ENCODE data around the gene ANKRD65. TPM values are rescaled to one million over a fixed set of nuclear protein-coding genes. Genes with fewer than 3 reads are reported as not detected.
"Not testable (repeated sequence)": the region's sequence is repeated elsewhere in the genome, so short reads cannot be mapped to it uniquely, and the experiment has no call there.

Gene ANKRD65
- total RNA-seq, 1 experiment from 2014 or later: 1.4 TPM

- Mint-ChIP-seq H3K4me1 (ENCODE audit: insufficient read depth, unreplicated experiment) (peaks cover 7% of the 10 kb centered on the region), H3K27me3 (ENCODE audit: insufficient read depth, unreplicated experiment) (no peaks in the 10 kb centered on the region), H3K27ac (ENCODE audit: low read depth, unreplicated experiment) (no peak overlapping the region), H3K36me3 (ENCODE audit: insufficient read depth, unreplicated experiment) (peaks cover 25% of the 10 kb centered on the region), H3K9me3 (ENCODE audit: unreplicated experiment) (no peaks in the 10 kb centered on the region), H3K4me3 (ENCODE audit: unreplicated experiment) (peak overlapping the region; percentile 23)
- ChIA-PET POLR2A (interaction anchor here (0.6 to 1.5 kb wide), 7 partner anchors 19 to 67 kb away, joined by 3 to 5 read pairs (median 4); partner anchors contain the start of gene ANKRD65), CTCF (interaction anchor here (0.6 to 1.9 kb wide), 24 partner anchors 8 to 1003 kb away, joined by 3 to 9 read pairs (median 4); no protein-coding TSS in a partner anchor)
- intact Hi-C loops (cut with micrococcal nuclease): loop anchor here (10.0 kb wide), 1 partner anchor 133 kb away; no protein-coding TSS in a partner anchor
- peak; percentile 53 for DNase-seq (ENCODE audit: unreplicated experiment)
- peak; percentile 89 for TF ChIP-seq CTCF (IDR thresholded peaks at IDR 0.05; ENCODE audit: unreplicated experiment)
- no TSS peak for BruUV-seq (replicated peaks)
Measured at GRCh38 chr1:1371746-1372711, 49.0 kb downstream of the ANKRD65 start.

GRCh38 chr1:1371364-1371745 is 49.7 kb downstream of the ANKRD65 start:
- intact Hi-C loops (cut with micrococcal nuclease): loop anchor here (10.0 kb wide), 1 partner anchor 133 kb away; no protein-coding TSS in a partner anchor
- H3K4me3 Mint-ChIP-seq (ENCODE audit: unreplicated experiment): no peak overlapping the region

GRCh38 chr1:1370771-1371300 is 50.2 kb downstream of the ANKRD65 start:
- Mint-ChIP-seq H3K9me3 (ENCODE audit: unreplicated experiment) (no peaks in the 10 kb centered on the region), H3K4me3 (ENCODE audit: unreplicated experiment) (no peak overlapping the region), H3K36me3 (ENCODE audit: insufficient read depth, unreplicated experiment) (peaks cover 25% of the 10 kb centered on the region), H3K4me1 (ENCODE audit: insufficient read depth, unreplicated experiment) (no peaks in the 10 kb centered on the region), H3K27me3 (ENCODE audit: insufficient read depth, unreplicated experiment) (no peaks in the 10 kb centered on the region), H3K27ac (ENCODE audit: low read depth, unreplicated experiment) (no peak overlapping the region)
- TF ChIP-seq CTCF (IDR thresholded peaks at IDR 0.05; ENCODE audit: unreplicated experiment): no peak
- intact Hi-C loops (cut with micrococcal nuclease): loop anchor here (10.0 kb wide), 1 partner anchor 134 kb away; no protein-coding TSS in a partner anchor
- no peak for DNase-seq (ENCODE audit: unreplicated experiment)
- no TSS peak for BruUV-seq (replicated peaks)
- POLR2A ChIA-PET: interaction anchor here (0.6 to 1.6 kb wide), 5 partner anchors 18 to 277 kb away, joined by 4 to 6 read pairs (median 5); no protein-coding TSS in a partner anchor
- CTCF ChIA-PET: interaction anchor here (0.6 to 1.9 kb wide), 7 partner anchors 17 to 248 kb away, joined by 3 to 9 read pairs (median 4); no protein-coding TSS in a partner anchor

More at GRCh38 chr1:1371364-1371745, 49.7 kb downstream of the ANKRD65 start:
- no peaks in the 10 kb centered on the region for H3K9me3 Mint-ChIP-seq (ENCODE audit: unreplicated experiment)
- ChIA-PET CTCF (interaction anchor here (0.6 to 1.9 kb wide), 15 partner anchors 18 to 1003 kb away, joined by 3 to 9 read pairs (median 5); no protein-coding TSS in a partner anchor), POLR2A (interaction anchor here (0.6 to 1.5 kb wide), 6 partner anchors 18 to 66 kb away, joined by 3 to 5 read pairs (median 4); partner anchors contain the start of gene ANKRD65)
- no peak for TF ChIP-seq CTCF (IDR thresholded peaks at IDR 0.05; ENCODE audit: unreplicated experiment)
- BruUV-seq (replicated peaks): no TSS peak
- DNase-seq (ENCODE audit: unreplicated experiment): no peak
- H3K27me3 Mint-ChIP-seq (ENCODE audit: insufficient read depth, unreplicated experiment): no peaks in the 10 kb centered on the region
- H3K36me3 Mint-ChIP-seq (ENCODE audit: insufficient read depth, unreplicated experiment): peaks cover 25% of the 10 kb centered on the region
- H3K4me1 Mint-ChIP-seq (ENCODE audit: insufficient read depth, unreplicated experiment): peaks cover under 1% of the 10 kb centered on the region
- no peak overlapping the region for H3K27ac Mint-ChIP-seq (ENCODE audit: low read depth, unreplicated experiment)

- POLR2A ChIA-PET: interaction anchor here (0.6 to 1.6 kb wide), 3 partner anchors 18 to 276 kb away, joined by 4 to 6 read pairs (median 5); no protein-coding TSS in a partner anchor
- intact Hi-C loops (cut with micrococcal nuclease): loop anchor here (10.0 kb wide), 1 partner anchor 135 kb away; no protein-coding TSS in a partner anchor
- not testable (repeated sequence) for H3K9me3 Mint-ChIP-seq (ENCODE audit: unreplicated experiment); H3K4me3 Mint-ChIP-seq (ENCODE audit: unreplicated experiment); H3K4me1 Mint-ChIP-seq (ENCODE audit: insufficient read depth, unreplicated experiment); DNase-seq (ENCODE audit: unreplicated experiment); BruUV-seq (replicated peaks); H3K27me3 Mint-ChIP-seq (ENCODE audit: insufficient read depth, unreplicated experiment); H3K27ac Mint-ChIP-seq (ENCODE audit: low read depth, unreplicated experiment)
- CTCF ChIA-PET: interaction anchor here (0.6 to 0.7 kb wide), 2 partner anchors 80 to 147 kb away, joined by 3 to 4 read pairs; no protein-coding TSS in a partner anchor
- peaks cover 21% of the 10 kb centered on the region for H3K36me3 Mint-ChIP-seq (ENCODE audit: insufficient read depth, unreplicated experiment)
Measured at GRCh38 chr1:1370094-1370493, 51.0 kb downstream of the ANKRD65 start.

Other genes starting within 250 kb of the ANKRD65 start
- not detected in 2 replicates for gene TTLL10, start 247.4 kb downstream of the ANKRD65 start, total RNA-seq (2022)
- not detected in 2 replicates for gene TNFRSF18, start 214.7 kb downstream of the ANKRD65 start, total RNA-seq (2022)
- not detected in 2 replicates for gene TNFRSF4, start 207.1 kb downstream of the ANKRD65 start, total RNA-seq (2022)
- gene SDF4, start 189.3 kb downstream of the ANKRD65 start, total RNA-seq (2022): 122 and 127 TPM in 2 replicates
- gene B3GALT6, start 189.0 kb downstream of the ANKRD65 start, total RNA-seq (2022): 24.6 and 31.5 TPM in 2 replicates
- 1.5 and 3.3 TPM in 2 replicates for gene C1QTNF12, start 174.6 kb downstream of the ANKRD65 start, total RNA-seq (2022)
- 62.1 and 70.5 TPM in 2 replicates for gene UBE2J2, start 147.4 kb downstream of the ANKRD65 start, total RNA-seq (2022)
- 1.8 and 2.2 TPM in 2 replicates for gene SCNN1D, start 140.8 kb downstream of the ANKRD65 start, total RNA-seq (2022)
- 31.5 and 33.5 TPM in 2 replicates for gene ACAP3, start 113.3 kb downstream of the ANKRD65 start, total RNA-seq (2022)
- gene PUSL1, start 112.7 kb downstream of the ANKRD65 start, total RNA-seq (2022): 15.9 and 27.4 TPM in 2 replicates
- gene INTS11, start 96.6 kb downstream of the ANKRD65 start, total RNA-seq (2022): 122 and 129 TPM in 2 replicates
- 19.3 and 21.0 TPM in 2 replicates for gene CPTP, start 96.5 kb downstream of the ANKRD65 start, total RNA-seq (2022)
- 0.17 TPM in 1 of 2 replicates, not detected in the other for gene TAS1R3, start 90.0 kb downstream of the ANKRD65 start, total RNA-seq (2022)
- 96.2 and 113 TPM in 2 replicates for gene DVL1, start 71.9 kb downstream of the ANKRD65 start, total RNA-seq (2022)
- gene MXRA8, start 62.7 kb downstream of the ANKRD65 start, total RNA-seq (2022): not detected in 2 replicates
- 120 and 148 TPM in 2 replicates for gene AURKAIP1, start 46.1 kb downstream of the ANKRD65 start, total RNA-seq (2022)
- 230 and 248 TPM in 2 replicates for gene CCNL2, start 21.9 kb downstream of the ANKRD65 start, total RNA-seq (2022)
- 131 and 137 TPM in 2 replicates for gene MRPL20, start 14.0 kb downstream of the ANKRD65 start, total RNA-seq (2022)
- 0.37 and 0.54 TPM in 2 replicates for gene VWA1, start 14.4 kb upstream of the ANKRD65 start, total RNA-seq (2022)
- gene ATAD3C, start 28.4 kb upstream of the ANKRD65 start, total RNA-seq (2022): 0.27 and 2.0 TPM in 2 replicates
- gene ATAD3B, start 50.5 kb upstream of the ANKRD65 start, total RNA-seq (2022): 42.2 and 46.9 TPM in 2 replicates
- gene ATAD3A, start 90.9 kb upstream of the ANKRD65 start, total RNA-seq (2022): 43.1 and 63.2 TPM in 2 replicates
- 3.6 and 5.5 TPM in 2 replicates for gene TMEM240, start 119.3 kb upstream of the ANKRD65 start, total RNA-seq (2022)
- 97.4 and 104 TPM in 2 replicates for gene SSU72, start 153.6 kb upstream of the ANKRD65 start, total RNA-seq (2022)
- 4.3 and 5.1 TPM in 2 replicates for gene FNDC10, start 178.9 kb upstream of the ANKRD65 start, total RNA-seq (2022)
- gene MIB2, start 194.2 kb upstream of the ANKRD65 start, total RNA-seq (2022): 46.4 and 61.3 TPM in 2 replicates
- 1.4 and 1.7 TPM in 2 replicates for gene MMP23B, start 210.9 kb upstream of the ANKRD65 start, total RNA-seq (2022)
- 32.0 and 32.5 TPM in 2 replicates for gene CDK11B, start 237.7 kb upstream of the ANKRD65 start, total RNA-seq (2022)